Activated CD8-positive, alpha-beta memory T cell treated with anti-CD3 and anti-CD28 coated beads, Interleukin-2, amount 50 U/mL, for 24 hours (primary cell): ENCODE data around the gene IDH3G.

Experiments
- DNase-seq: peaks from one replicate; pipeline ENCODE4 v3.0.0-alpha.2; 2020; ENCODE audit errors: extremely low read depth

IDH3G gene

GRCh38 chrX:153816831-153817690 is 22.9 kb upstream of the IDH3G start:
- DNase-seq, result no peak

- DNase-seq, result no peak
Measured at GRCh38 chrX:153814591-153815315, 20.6 kb upstream of the IDH3G start.

GRCh38 chrX:153813161-153813560 is 19.0 kb upstream of the IDH3G start:
- no peak for DNase-seq

- no peak for DNase-seq
Measured at GRCh38 chrX:153812220-153812619, 18.0 kb upstream of the IDH3G start.

GRCh38 chrX:153807976-153808375 is 13.8 kb upstream of the IDH3G start:
- DNase-seq, result no peak

GRCh38 chrX:153806999-153807575 is 12.9 kb upstream of the IDH3G start:
- DNase-seq, result no peak

GRCh38 chrX:153805436-153805835 is 11.3 kb upstream of the IDH3G start:
- no peak for DNase-seq

GRCh38 chrX:153804621-153805020 is 10.4 kb upstream of the IDH3G start:
- no peak for DNase-seq

- no peak for DNase-seq
Measured at GRCh38 chrX:153804100-153804595, 10.0 kb upstream of the IDH3G start.

- no peak for DNase-seq
Measured at GRCh38 chrX:153803211-153804099, 9.3 kb upstream of the IDH3G start.

- no peak for DNase-seq
Measured at GRCh38 chrX:153802513-153803045, 8.4 kb upstream of the IDH3G start.

- DNase-seq, result no peak
Measured at GRCh38 chrX:153801669-153802068, 7.5 kb upstream of the IDH3G start.

- no peak for DNase-seq
Measured at GRCh38 chrX:153800746-153801145, 6.6 kb upstream of the IDH3G start.

GRCh38 chrX:153800177-153800722 is 6.1 kb upstream of the IDH3G start:
- DNase-seq, result no peak

- DNase-seq, result no peak
Measured at GRCh38 chrX:153799326-153799725, 5.2 kb upstream of the IDH3G start.

GRCh38 chrX:153797415-153798015 is 3.3 kb upstream of the IDH3G start:
- no peak for DNase-seq

GRCh38 chrX:153794897-153795816 is 982 bp upstream of the IDH3G start:
- no peak for DNase-seq

GRCh38 chrX:153793291-153793690 is 884 bp downstream of the IDH3G start:
- no peak for DNase-seq

- no peak for DNase-seq
Measured at GRCh38 chrX:153792368-153792767, 1.8 kb downstream of the IDH3G start.
